Measurements from ENCODE around the gene DIDO1.

DNA sequence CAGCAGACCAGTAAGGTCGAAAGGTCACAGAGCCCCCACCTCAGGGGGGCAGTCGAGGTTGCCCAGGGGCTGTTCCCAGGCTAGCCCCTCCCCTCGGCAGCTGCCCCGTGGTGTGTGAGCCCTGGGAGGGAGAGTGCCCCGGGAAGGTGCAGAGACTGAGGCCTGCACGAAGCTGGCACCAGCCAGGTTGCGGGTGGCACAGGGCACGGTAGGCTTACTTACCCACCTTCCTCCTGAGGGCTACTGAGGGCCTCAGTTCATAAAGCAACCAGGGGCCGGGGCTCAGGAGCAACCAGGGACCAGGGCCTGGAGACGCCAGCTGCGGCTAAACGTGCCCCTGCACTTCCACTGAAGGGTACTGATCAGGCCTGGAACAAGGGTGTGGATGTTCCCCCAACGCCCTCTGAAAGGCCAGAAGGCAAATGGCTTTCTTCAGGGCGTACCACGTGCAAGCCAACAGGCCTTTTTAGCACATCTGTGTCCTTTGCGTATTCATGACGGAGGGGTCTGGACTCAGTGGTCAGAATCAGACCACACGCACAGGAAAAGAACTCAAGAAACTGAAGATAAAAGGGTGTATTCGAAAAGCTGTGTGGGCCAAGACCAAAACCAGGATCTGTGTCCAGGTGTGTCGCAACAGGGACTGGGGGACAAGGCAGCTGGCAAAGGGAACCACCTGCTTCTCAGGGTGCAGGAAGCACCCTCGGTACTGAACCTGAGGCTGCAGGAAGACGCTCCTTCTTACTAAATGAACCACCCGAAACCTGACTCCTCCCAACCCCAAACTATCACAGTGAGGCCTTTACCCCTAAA is 40.2 kb downstream of the DIDO1 start:
- TF ChIP-seq, protein P1, sequence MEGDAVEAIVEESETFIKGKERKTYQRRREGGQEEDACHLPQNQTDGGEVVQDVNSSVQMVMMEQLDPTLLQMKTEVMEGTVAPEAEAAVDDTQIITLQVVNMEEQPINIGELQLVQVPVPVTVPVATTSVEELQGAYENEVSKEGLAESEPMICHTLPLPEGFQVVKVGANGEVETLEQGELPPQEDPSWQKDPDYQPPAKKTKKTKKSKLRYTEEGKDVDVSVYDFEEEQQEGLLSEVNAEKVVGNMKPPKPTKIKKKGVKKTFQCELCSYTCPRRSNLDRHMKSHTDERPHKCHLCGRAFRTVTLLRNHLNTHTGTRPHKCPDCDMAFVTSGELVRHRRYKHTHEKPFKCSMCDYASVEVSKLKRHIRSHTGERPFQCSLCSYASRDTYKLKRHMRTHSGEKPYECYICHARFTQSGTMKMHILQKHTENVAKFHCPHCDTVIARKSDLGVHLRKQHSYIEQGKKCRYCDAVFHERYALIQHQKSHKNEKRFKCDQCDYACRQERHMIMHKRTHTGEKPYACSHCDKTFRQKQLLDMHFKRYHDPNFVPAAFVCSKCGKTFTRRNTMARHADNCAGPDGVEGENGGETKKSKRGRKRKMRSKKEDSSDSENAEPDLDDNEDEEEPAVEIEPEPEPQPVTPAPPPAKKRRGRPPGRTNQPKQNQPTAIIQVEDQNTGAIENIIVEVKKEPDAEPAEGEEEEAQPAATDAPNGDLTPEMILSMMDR (IDR thresholded peaks at IDR 0.05), result no peak
- no peak for TF ChIP-seq POLR2A (IDR thresholded peaks at IDR 0.05)

All from Peyer's patch (tissue), 4 donors.